NCI-H2196 treated with DMSO at 0.1 percent for 48 hours (cell line): ENCODE measurements around the gene ATPAF2.

ENCODE experiments used
- DNase-seq: peaks from one replicate; lab custom pipeline; 2025; ENCODE audit not compliant: unreplicated experiment; lab: John Stamatoyannopoulos, UW

The ATPAF2 gene

DNA sequence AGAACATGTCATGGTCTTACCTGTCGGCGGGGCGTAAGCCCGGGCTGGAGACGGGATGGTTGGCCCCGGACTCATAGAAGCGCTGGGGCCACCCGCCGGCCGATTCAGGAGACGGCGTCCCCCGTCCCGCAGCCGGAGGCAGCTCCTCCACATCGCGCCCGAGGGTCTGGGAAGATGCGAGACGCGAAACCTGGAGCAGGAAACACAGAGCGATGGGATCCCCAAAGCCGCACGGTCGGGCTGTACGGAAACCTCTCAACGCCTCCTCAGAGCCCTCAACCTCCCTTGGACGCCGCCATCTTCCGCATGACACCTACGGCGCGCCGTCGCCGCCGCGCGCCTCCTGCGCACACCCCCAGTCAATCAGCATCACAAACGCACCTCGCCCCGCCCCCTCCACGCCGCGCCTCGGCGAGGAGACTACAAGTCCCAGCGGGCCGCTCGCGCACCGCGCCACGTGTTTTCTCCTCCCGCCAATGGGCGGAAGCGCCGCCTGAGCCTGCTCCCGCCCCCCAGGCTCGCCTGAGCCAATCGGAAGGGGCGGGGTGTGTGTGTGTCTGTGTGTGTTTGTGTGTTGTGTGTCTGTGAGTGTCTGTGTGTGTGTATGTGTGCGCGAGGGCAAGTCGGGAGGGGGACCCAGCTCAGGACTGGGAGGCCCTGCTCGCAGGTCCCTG is at the start of gene ATPAF2, which contains the start of gene GID4:
Gene ATPAF2 (minus strand): TSS at position 308 of the 674 bp plus-strand sequence. CDS start 155 bp downstream, at position 153.
Gene GID4 (plus strand): TSS at position 548 of the 674 bp plus-strand sequence. CDS start 57 bp downstream, at position 605.
- peak; percentile 77 for DNase-seq

- DNase-seq = peak; percentile 33
Measured at GRCh38 chr17:18087610-18088491, 48.9 kb upstream of the ATPAF2 start, which contains the start of gene DRG2. Gene DRG2 (plus strand): TSS chr17:18087948. CDS start chr17:18088024, 76 bp downstream.

DNA sequence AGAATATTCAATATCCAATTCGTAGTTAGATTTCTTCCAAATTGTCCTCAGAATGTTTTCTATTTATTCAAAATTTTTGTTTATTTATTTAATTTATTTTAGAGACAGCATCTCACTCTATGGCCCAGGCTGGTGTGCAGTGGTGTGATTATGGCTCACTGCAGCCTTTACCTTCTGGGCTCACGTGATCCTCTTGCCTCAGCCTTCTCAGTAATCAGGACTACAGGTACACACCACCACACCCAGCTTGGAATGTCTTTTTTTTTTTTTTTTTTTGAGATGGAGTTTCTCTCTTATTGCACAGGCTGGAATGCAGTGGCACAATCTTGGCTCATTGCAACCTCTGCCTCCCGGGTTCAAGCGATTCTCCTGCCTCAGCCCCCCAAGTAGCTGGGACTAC is 45.3 kb upstream of the ATPAF2 start:
- DNase-seq = no peak

GRCh38 chr17:18079543-18079942 is 40.6 kb upstream of the ATPAF2 start:
- no peak for DNase-seq

- DNase-seq = no peak
Measured at GRCh38 chr17:18076936-18077335, 38.0 kb upstream of the ATPAF2 start.

DNA sequence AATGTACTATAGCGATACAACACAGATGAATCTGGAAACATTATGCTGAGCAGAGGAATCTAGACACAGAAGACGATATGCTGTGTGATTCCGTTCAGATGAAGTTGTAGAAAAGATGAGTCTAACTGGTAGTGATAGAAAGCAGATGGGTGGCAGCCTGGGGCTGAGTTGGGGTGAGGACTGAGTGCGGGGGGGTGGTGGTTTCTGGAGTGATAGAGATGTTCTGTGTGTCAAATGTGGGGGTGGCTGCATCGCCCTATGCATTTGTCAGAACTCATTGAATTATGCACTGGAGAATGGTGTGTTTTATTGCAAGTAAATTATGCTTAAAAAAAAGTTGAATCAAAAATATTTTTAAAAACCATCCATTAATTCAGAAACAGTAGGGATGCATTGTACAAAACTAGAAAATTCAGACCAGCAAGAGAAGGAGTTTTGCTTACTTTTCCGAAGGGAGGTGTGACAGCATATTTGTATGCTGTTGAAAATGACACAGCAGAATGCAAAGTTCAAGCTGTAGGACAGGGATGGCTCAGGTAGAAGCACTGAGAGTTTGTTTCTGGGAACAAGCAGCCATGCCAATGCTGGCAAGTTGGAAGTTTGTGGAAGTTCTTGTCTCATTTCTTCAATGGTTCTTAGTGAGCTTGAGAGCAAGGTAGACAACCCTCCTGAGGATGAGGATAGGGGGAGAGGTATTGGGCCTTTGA is 35.8 kb upstream of the ATPAF2 start:
- no peak for DNase-seq

DNA sequence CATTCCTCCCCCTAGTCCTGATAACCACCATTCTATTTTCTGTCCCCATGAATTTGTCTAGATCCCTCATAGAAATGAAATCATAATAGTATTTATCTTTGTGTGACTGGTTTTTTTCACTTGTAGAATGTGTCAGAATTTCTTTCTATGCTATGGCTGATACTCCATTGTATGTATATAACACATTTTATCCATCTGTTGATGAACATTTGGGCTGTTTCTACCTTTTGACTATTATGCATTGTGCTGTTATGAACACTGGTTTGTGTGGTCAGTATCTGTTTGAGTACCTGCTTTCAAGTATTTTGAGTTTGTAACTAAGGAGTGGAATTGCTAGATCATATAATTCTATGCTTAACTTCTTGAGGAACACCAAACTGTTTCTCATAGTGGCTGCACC is 32.8 kb upstream of the ATPAF2 start:
- no peak for DNase-seq

DNA sequence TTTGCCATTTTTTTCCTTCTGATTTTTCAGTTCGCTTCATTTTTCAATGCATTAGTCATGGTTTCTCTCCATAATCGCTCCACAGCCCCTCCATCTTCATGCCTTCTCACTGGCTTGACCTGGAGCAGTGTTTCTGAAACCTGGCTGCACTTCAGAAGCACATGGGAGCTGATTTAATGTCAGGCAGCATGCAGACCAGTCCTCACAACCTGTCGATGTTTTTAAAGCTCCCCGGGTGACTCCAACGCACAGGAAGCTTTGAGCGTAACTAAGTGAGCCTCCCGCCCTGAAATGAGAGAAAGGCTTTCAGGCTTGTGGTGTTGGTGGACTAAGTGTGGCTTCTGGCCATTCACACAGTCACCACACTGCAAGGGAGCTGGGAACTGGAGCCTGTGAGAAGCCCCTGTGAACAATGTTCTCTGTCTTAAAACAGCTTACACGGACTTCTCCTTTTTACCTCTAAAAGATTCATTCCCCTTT is 31.9 kb upstream of the ATPAF2 start:
- DNase-seq = no peak

GRCh38 chr17:18069101-18069500 is 30.1 kb upstream of the ATPAF2 start:
- DNase-seq = no peak

GRCh38 chr17:18066866-18067265 is 27.9 kb upstream of the ATPAF2 start:
- DNase-seq = no peak

- DNase-seq = no peak
Measured at GRCh38 chr17:18065546-18065945, 26.6 kb upstream of the ATPAF2 start.

DNA sequence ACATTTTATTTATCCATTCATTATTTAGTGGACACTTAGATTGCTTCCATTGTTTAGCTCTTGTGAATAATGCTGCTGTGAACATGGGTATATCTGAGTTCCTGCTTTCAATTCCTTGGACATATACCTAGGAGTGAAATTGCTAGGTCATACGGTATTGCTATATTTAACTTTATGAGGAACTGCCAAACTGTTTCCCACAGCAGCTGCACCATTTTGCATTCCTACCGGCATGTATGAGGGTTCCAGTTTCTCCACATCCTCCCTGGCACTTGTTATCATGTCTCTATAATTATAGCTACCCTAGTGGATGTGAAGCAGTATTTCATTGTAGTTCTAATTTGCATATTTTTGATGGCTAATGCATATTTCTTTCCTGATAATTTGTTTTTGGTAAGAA is 25.1 kb upstream of the ATPAF2 start:
- no peak for DNase-seq

DNA sequence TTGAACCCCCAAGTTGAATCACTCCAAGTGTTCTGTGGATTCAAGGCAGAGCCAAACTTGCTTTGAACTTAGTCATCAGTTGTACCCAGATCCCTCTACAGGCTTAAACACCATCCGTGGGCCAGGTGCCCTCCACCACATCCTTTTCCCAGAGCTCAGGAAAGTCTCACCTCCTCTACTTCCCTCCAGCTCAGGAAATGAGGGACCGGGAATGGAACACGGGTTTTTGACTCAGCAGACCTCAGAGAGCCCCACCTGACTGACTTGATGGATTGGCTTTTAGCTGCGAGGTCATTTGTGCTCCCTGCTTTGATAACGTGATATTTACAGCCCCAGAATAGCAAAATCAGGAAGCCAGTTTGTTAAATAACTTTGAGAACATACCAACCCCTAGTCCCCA is 20.3 kb upstream of the ATPAF2 start:
- no peak for DNase-seq

DNA sequence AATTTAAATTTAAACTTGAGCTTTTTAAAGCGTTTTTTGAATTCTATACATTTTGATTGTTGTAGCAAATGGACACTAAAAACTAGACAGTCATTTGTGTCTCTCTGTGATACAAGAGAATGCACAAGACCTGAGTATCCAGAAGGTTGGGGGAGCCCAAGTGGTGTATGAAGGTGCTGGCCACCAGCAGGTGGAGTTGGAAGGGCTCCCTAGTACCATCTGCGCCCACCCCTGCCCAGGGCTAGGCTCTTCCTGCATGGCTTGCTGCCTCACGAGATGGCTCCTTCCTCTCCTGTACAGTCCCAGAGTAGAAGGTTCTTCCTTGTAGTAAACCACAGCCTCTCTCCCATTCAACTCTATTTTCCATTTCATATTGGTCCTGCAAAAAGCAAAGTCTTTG is 17.2 kb upstream of the ATPAF2 start:
- no peak for DNase-seq

DNA sequence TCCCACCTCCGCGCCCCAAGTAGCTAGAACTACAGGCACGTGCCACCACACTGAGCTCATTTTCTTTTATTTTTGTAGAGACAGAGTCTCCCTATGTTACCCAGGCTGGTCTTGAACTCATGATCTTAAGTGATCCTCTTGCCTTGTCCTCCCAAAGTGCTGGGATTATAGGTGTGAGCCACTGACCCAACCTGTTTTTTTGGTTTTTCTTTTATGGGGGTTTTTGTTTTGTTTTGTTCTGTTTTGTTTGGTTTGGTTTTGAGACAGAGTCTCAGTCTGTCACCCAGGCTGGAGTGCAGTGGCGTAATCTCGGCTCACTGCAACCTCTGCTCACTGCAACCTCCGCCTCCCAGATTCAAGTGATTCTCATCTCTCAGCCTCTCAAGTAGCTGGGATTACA is 16.6 kb upstream of the ATPAF2 start:
- DNase-seq = no peak

DNA sequence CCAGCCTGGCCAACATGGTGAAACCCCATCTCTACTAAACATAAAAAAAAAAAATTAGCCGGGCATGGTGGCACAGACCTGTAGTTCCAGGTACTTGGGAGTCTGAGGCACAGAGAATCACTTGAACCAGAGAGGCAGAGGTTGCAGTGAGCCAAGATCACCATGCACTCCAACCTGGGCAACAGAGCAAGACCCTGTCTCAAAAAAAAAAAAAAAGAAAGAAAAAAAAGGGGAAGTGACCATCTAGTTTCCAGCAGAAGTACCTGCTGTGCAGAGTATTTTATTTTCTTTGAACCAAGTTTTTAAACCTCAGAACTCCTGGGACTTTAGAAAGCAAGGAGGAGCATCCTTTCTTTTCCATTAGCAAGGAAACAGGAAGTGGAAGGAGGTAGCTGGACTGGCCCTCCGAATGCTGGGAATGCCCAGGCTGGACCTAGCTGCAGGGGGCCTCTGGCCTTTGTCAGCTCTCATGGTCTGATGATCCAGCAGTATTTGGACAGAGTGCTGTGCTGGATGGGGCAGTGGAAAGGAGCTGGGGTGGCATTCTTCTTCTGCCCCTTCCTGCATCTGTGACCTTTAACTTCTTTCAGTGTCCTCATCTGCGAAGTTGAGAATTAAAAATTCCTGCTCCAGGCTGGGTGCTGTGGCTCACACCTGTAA is 6.9 kb upstream of the ATPAF2 start:
- no peak for DNase-seq

GRCh38 chr17:18044609-18045008 is 5.6 kb upstream of the ATPAF2 start:
- DNase-seq = no peak

GRCh38 chr17:18043491-18043890 is 4.5 kb upstream of the ATPAF2 start:
- no peak for DNase-seq

GRCh38 chr17:18042983-18043382 is 4.0 kb upstream of the ATPAF2 start:
- no peak for DNase-seq

DNA sequence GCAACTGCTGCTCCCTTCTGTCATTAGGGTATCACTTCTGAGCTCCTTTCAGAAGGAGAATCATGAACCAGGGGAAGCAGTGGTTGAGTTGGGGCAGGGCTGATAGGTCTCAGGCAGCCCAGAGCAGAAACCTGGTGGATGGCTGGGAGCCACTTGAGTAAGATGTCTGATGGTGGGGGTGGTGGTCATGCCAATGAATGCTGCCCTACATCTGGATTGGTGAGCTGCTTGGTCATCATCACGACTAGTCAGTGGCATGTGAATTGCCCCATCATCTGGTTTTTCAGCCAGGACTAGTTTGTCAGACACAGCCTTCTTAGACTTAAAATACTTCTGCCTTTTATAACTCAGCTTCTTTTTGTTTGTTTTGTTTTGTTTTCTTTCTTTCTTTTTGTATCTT is 2.8 kb upstream of the ATPAF2 start:
- no peak for DNase-seq
